Aorta (tissue), 5 donors: Measurements from ENCODE around the gene GASK1A. TPM values are rescaled to one million over a fixed set of nuclear protein-coding genes. Genes with fewer than 3 reads are reported as not detected.
"Not testable (repeated sequence)": the region's sequence is repeated elsewhere in the genome, so short reads cannot be mapped to it uniquely, and the experiment has no call there.

Experiments
- ATAC-seq: fragments of 200-7000 bp; cut with Tn5 transposase; one replicate; pipeline ENCODE4 v1.9.1; 2022; ENCODE audit warnings: moderate library complexity; ENCODE audit not compliant: low FRiP score
- DNase-seq, 2 donors: peaks; one replicate each; pipeline ENCODE4 v3.0.0-alpha.2; 2020
- H3K27ac ChIP-seq, 2 donors: one replicate each; pipeline ENCODE4 v1.5.1; 2013; ENCODE audit warnings: low read length in 2 of 2, mild to moderate bottlenecking in 2 of 2, moderate library complexity in 2 of 2, control low read depth in 1 of 2, inconsistent platforms in 1 of 2, low read depth in 1 of 2
- H3K27me3 ChIP-seq, 2 donors: one replicate each; pipeline ENCODE4 v1.6.1; 2013; ENCODE audit warnings: control low read depth in 1 of 2, low read length in 1 of 2, mild to moderate bottlenecking in 1 of 2, moderate library complexity in 1 of 2; ENCODE audit not compliant: insufficient read depth in 2 of 2, control insufficient read depth in 1 of 2
- H3K36me3 ChIP-seq, 2 donors: one replicate each; pipeline ENCODE4 v1.6.1; 2013; ENCODE audit warnings: control low read depth in 1 of 2, low read length in 1 of 2, mild to moderate bottlenecking in 1 of 2; ENCODE audit not compliant: insufficient read depth in 2 of 2, control insufficient read depth in 1 of 2
- H3K4me1 ChIP-seq, 2 donors: one replicate each; pipeline ENCODE4 v1.6.1; 2013; ENCODE audit warnings: low read length in 2 of 2, control low read depth in 1 of 2, mild to moderate bottlenecking in 1 of 2, moderate library complexity in 1 of 2; ENCODE audit not compliant: insufficient read depth in 2 of 2, control insufficient read depth in 1 of 2
- H3K4me3 ChIP-seq, 2 donors: one replicate each; pipeline ENCODE4 v1.5.1; 2013; ENCODE audit warnings: low read length in 2 of 2, control low read depth in 1 of 2, mild to moderate bottlenecking in 1 of 2
- H3K9me3 ChIP-seq: one replicate; pipeline ENCODE4 v1.6.1; 2013; ENCODE audit warnings: mild to moderate bottlenecking, low read length; ENCODE audit not compliant: control insufficient read depth
- whole genome bisulfite sequencing, 2 donors: extraction: QIAGEN DNeasy Blood & Tissue Kit; methylation state at CpG; one replicate each; pipeline ENCODE4 v1.1.7; 2013; 5-methylcytosine and 5-hydroxymethylcytosine counted together
- intact Hi-C, 2 donors: fragments of 100-400 bp; cut with DNase I; formaldehyde crosslinking; loops; one replicate each; pipeline versions ENCODE4 v1.14.2 to v1.15.0; 2022
- polyA plus RNA-seq, 2 donors: library from polyadenylated mRNA; stranded (reverse); fragments of 200-250 nt; gene quantifications; one replicate each; pipeline ENCODE4 v1.2.3, GENCODE V29; 2013
- total RNA-seq, 2 donors: library from RNA; stranded (reverse); fragmentation: NEBNext Ultra II Directional; extraction: Animal tissue kit (Norgen Biotek cat#: 25700); gene quantifications; one replicate each; pipeline ENCODE4 v1.2.1, GENCODE V29; 2021
- donor health status: healthy with polysubstance abuse.
- donor health status: Bipolar disorder and iron deficiency.
- donor health status: DM: no; HTN: no; CAD: no.
- donor health status: DM: no; HTN: no; CAD: no.
- donor health status: DM: yes; HTN: yes; CAD: no.

Gene GASK1A
- total and polyA plus RNA-seq, 4 donors = 0.38 to 33.7 (median 8.0) TPM

DNA sequence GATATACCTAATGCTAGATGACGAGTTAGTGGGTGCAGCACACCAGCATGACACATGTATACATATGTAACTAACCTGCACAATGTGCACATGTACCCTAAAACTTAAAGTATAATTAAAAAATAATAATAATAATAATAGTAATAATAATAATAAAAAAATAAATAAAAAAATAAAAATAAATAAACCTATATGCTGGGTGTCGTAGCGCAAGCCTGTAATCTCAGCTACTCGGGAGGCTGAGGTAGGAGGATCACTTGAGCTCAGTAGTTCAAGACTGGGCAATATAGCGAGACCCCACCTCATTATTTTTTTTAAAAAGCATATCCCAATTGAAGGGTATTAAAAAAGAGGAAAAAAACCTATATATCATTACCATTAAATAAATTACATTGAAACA, 91.6 kb downstream of the GASK1A start:
- DNase-seq, H3K4me1 ChIP-seq, H3K27me3 ChIP-seq, H3K27ac ChIP-seq, intact Hi-C loops, H3K4me3 ChIP-seq, H3K9me3 ChIP-seq, ATAC-seq, H3K36me3 ChIP-seq: not testable (repeated sequence)
- WGBS, 2 donors = 95 to 97% methylated on average over 4 of the region's 5 CpGs

GRCh38 chr3:43071313-43071893, 92.3 kb downstream of the GASK1A start:
- no peaks in the 10 kb centered on the region for H3K4me1 ChIP-seq
- H3K27me3 ChIP-seq = no peaks in the 10 kb centered on the region
- no peak overlapping the region for H3K27ac ChIP-seq
- intact Hi-C loops = no loop called here
- no peaks in the 10 kb centered on the region for H3K36me3 ChIP-seq
- H3K4me3 ChIP-seq = no peak overlapping the region
- H3K9me3 ChIP-seq = peaks cover 1% of the 10 kb centered on the region
- WGBS, 2 donors = 63 to 64% methylated on average over 7 of the region's 7 CpGs
- DNase-seq = no peak
- ATAC-seq = no peak

- DNase-seq (no peak), ATAC-seq (no peak)
- 90 to 94% methylated on average over 4 of the region's 4 CpGs for WGBS, 2 donors
- Histone ChIP-seq H3K27ac (no peak overlapping the region), H3K4me1 (no peaks in the 10 kb centered on the region), H3K9me3 (peaks cover 1% of the 10 kb centered on the region), H3K4me3 (no peak overlapping the region), H3K27me3 (no peaks in the 10 kb centered on the region), H3K36me3 (no peaks in the 10 kb centered on the region)
- intact Hi-C loops = no loop called here
These were observed 93.2 kb downstream of the GASK1A start for GRCh38 chr3:43072361-43072760.

- no peak overlapping the region for H3K4me3 ChIP-seq
- no peaks in the 10 kb centered on the region for H3K4me1 ChIP-seq
- H3K9me3 ChIP-seq = peaks cover 1% of the 10 kb centered on the region
- no peak for DNase-seq
- no peak overlapping the region for H3K27ac ChIP-seq
- intact Hi-C loops = no loop called here
- ATAC-seq = peak; percentile 33
- no peaks in the 10 kb centered on the region for H3K36me3 ChIP-seq
- H3K27me3 ChIP-seq = no peaks in the 10 kb centered on the region
- WGBS, 2 donors = 88 to 90% methylated on average over 7 of the region's 7 CpGs
These were observed 94.2 kb downstream of the GASK1A start for GRCh38 chr3:43073116-43073835.

DNA sequence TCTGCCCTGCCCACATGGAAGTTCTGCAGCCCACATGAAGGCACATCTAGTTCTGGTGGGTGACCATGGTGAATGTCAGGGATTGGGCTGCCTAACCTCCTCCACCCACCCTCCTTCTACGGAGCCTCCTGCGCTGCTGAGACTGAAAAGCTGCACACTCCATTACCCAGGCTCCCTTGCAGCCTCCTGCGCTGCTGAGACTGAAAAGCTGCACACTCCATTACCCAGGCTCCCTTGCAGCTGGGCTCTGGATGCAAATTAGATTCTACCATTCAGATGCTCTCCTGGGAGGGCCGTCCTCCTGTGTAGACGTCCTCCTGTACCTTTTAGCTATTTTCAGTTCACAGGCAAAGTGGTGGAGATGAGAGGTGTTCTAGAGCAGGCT, 94.7 kb downstream of the GASK1A start:
- no peaks in the 10 kb centered on the region for H3K27me3 ChIP-seq
- H3K36me3 ChIP-seq = no peaks in the 10 kb centered on the region
- no peak overlapping the region for H3K4me3 ChIP-seq
- no peak overlapping the region for H3K27ac ChIP-seq
- WGBS, 2 donors = 79 to 81% methylated on average over 5 of the region's 5 CpGs
- intact Hi-C loops = no loop called here
- DNase-seq = no peak
- H3K9me3 ChIP-seq = peaks cover 1% of the 10 kb centered on the region
- ATAC-seq = peak; percentile 24
- no peaks in the 10 kb centered on the region for H3K4me1 ChIP-seq

- intact Hi-C loops = no loop called here
- WGBS, 2 donors = 66 to 68% methylated on average over 4 of the region's 4 CpGs
These were observed 95.4 kb downstream of the GASK1A start for GRCh38 chr3:43074482-43074881.

DNA sequence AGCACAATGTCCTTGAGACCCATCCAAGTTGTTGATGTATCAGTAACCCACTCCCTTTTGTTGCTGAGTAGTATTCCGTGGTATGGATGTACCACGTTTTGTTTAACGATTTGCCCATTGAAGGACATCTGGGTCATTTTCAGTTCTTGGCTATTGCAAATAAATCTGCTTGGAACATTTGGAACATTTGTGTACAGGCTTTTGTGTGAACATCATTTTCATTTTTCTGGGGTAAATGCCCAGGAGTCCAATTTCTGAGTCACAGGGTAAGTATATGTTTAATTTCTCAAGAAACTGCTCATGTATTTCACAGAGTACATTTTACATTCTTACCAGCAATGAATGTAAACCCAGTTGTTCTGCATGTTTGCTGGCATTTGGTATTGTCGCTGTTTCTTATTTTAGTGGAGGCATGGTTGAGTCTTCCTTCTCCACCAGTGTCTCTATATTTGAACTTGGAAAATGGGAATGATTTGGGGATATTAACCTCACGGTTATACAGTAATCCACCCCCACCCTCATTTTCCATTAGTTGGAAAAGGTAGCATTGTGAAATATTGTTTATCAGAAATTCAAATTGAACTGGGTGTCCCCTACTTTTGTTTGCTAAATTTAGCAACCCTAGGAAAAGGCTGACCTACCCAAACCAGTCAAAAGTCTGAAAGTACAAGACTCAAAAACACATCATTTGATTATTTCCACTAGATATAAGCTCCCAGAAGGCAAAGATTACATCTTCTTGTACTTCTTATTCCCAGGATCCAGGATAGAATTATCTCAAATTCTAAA, 96.0 kb downstream of the GASK1A start:
- 88 to 91% methylated on average over 5 of the region's 5 CpGs for WGBS, 2 donors
- H3K4me3 ChIP-seq = no peak overlapping the region
- no peaks in the 10 kb centered on the region for H3K27me3 ChIP-seq
- H3K36me3 ChIP-seq = no peaks in the 10 kb centered on the region
- no peak for DNase-seq
- peaks cover 1% of the 10 kb centered on the region for H3K9me3 ChIP-seq
- no peak overlapping the region for H3K27ac ChIP-seq
- H3K4me1 ChIP-seq = no peaks in the 10 kb centered on the region
- ATAC-seq = no peak
- intact Hi-C loops = no loop called here

More at GRCh38 chr3:43074482-43074881, 95.4 kb downstream of the GASK1A start:
- Histone ChIP-seq H3K27me3 (no peaks in the 10 kb centered on the region), H3K9me3 (peaks cover 1% of the 10 kb centered on the region), H3K4me1 (no peaks in the 10 kb centered on the region), H3K36me3 (no peaks in the 10 kb centered on the region), H3K4me3 (no peak overlapping the region), H3K27ac (no peak overlapping the region)
- no peak for DNase-seq
- no peak for ATAC-seq

DNA sequence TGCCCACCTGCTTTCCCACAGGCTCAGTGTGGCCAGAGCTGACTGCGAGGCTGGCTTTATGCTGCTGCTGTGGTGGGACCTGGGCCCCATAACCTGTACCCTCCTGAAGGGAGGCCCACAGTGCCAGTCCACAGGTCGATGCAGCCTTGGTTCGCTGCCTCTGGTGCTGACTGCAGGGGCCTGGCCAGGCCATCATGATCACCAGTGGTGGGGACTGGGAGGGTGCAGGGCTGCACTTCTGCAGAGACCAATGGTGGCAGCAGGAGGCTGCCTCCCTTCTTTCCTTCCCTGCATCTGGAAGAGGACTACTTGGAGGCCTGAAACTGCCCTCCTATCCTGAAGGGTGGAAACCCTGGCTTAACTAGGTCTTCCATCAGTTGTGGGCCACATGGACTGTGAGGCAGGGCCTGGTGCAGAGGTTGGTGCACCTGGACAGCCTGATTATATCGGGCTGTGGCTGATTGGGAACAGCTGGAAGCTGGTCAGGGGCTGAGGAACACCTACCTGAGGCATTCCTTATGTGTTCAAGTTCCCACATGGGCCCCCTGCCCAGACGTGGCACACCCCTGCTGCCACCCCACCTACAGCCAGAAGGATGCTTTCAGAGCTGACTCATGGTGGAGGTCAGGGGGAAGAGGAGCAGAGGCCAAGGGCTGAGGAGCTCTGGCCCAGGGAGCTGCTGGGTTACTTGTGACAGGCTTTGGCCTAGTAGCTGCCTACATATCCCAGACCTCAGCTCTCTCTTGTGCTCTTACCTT, 97.0 kb downstream of the GASK1A start:
- intact Hi-C loops = no loop called here
- Histone ChIP-seq H3K9me3 (peaks cover 1% of the 10 kb centered on the region), H3K4me1 (no peaks in the 10 kb centered on the region), H3K27ac (no peak overlapping the region), H3K4me3 (no peak overlapping the region), H3K27me3 (no peaks in the 10 kb centered on the region), H3K36me3 (no peaks in the 10 kb centered on the region)
- 68 to 88% methylated on average over 5 of the region's 5 CpGs for WGBS, 2 donors
- no peak for ATAC-seq
- DNase-seq = no peak
